Activated T-cell treated with anti-CD3 and anti-CD28 coated beads for 1 hour (primary cell): ENCODE data around the gene NEAT1.

Source experiments
- DNase-seq: peaks from one replicate; pipeline ENCODE4 v3.0.0-alpha.2; 2020; ENCODE audit warnings: low read depth

Gene NEAT1

GRCh38 chr11:65482306-65482850 lies 59.8 kb downstream of the NEAT1 start:
- DNase-seq, result no peak

GRCh38 chr11:65485920-65486219 lies 63.3 kb downstream of the NEAT1 start:
- DNase-seq, result no peak

GRCh38 chr11:65486570-65487466 lies 64.2 kb downstream of the NEAT1 start:
- DNase-seq, result no peak

- DNase-seq, result no peak
These were observed 65.1 kb downstream of the NEAT1 start for GRCh38 chr11:65487467-65488272.

- no peak for DNase-seq
These were observed 65.9 kb downstream of the NEAT1 start for GRCh38 chr11:65488273-65489034.

GRCh38 chr11:65489035-65489705 lies 66.6 kb downstream of the NEAT1 start:
- no peak for DNase-seq

GRCh38 chr11:65489706-65490320 lies 67.2 kb downstream of the NEAT1 start:
- DNase-seq, result no peak

GRCh38 chr11:65491163-65491465 lies 68.5 kb downstream of the NEAT1 start:
- no peak for DNase-seq

GRCh38 chr11:65491614-65492386 lies 69.2 kb downstream of the NEAT1 start:
- DNase-seq, result no peak

- DNase-seq, result no peak
These were observed 69.7 kb downstream of the NEAT1 start for GRCh38 chr11:65492387-65492636.

- no peak for DNase-seq
These were observed 70.2 kb downstream of the NEAT1 start for GRCh38 chr11:65492637-65493366.

- DNase-seq, result no peak
These were observed 71.0 kb downstream of the NEAT1 start for GRCh38 chr11:65493367-65494176.
